Mesenchymal stem cell (in vitro differentiated cells and primary cell): ENCODE measurements around the gene NCOA1.

ENCODE experiments used
- DNase-seq: peaks from one replicate; pipeline ENCODE4 v3.0.0-alpha.2; 2013
- H2AFZ ChIP-seq: one replicate; pipeline ENCODE4 v1.6.1; 2013; ENCODE audit warnings: low read depth, mild to moderate bottlenecking, control low read depth, inconsistent platforms, low read length, moderate library complexity
- H2AK5ac ChIP-seq: 2 replicates; pipeline ENCODE4 v1.6.1; 2013; ENCODE audit warnings: low read length, moderate library complexity, mild to moderate bottlenecking, inconsistent platforms; ENCODE audit not compliant: severe bottlenecking
- H2BK120ac ChIP-seq: one replicate; pipeline ENCODE4 v1.6.1; 2013; ENCODE audit warnings: low read depth, mild to moderate bottlenecking, inconsistent platforms, low read length, moderate library complexity
- H2BK12ac ChIP-seq, 2 experiments: one replicate each; pipeline ENCODE4 v1.6.1; 2013; ENCODE audit warnings: inconsistent platforms in 2 of 2, low read length in 2 of 2, mild to moderate bottlenecking in 2 of 2, moderate library complexity in 2 of 2, control low read depth in 1 of 2
- H2BK15ac ChIP-seq: one replicate; pipeline ENCODE4 v1.6.1; 2013; ENCODE audit warnings: mild to moderate bottlenecking, low read depth, inconsistent platforms; ENCODE audit not compliant: poor library complexity, severe bottlenecking
- H2BK5ac ChIP-seq: 2 replicates; pipeline ENCODE4 v1.6.1; 2013; ENCODE audit warnings: low read depth, mild to moderate bottlenecking, low read length, control low read depth, inconsistent platforms; ENCODE audit not compliant: poor library complexity, severe bottlenecking
- H3K14ac ChIP-seq, 2 experiments: one replicate each; pipeline ENCODE4 v1.6.1; 2013; ENCODE audit warnings: inconsistent platforms in 2 of 2, low read length in 2 of 2, control low read depth in 1 of 2, mild to moderate bottlenecking in 1 of 2, moderate library complexity in 1 of 2
- H3K18ac ChIP-seq, 2 experiments: one replicate each; pipeline ENCODE4 v1.6.1; 2013; ENCODE audit warnings: inconsistent platforms in 2 of 2, low read length in 2 of 2, control low read depth in 1 of 2, low read depth in 1 of 2, mild to moderate bottlenecking in 1 of 2
- H3K23ac ChIP-seq, 2 experiments: one replicate each; pipeline ENCODE4 v1.6.1; 2013; ENCODE audit warnings: inconsistent platforms in 2 of 2, low read length in 2 of 2, mild to moderate bottlenecking in 2 of 2, moderate library complexity in 2 of 2, control low read depth in 1 of 2
- H3K27ac ChIP-seq: 2 replicates; pipeline ENCODE4 v1.5.1; 2013; ENCODE audit warnings: mild to moderate bottlenecking, moderate library complexity, low read length, control low read depth, inconsistent platforms; ENCODE audit not compliant: poor library complexity, severe bottlenecking
- H3K27me3 ChIP-seq, 2 experiments: 2 replicates each; pipeline versions ENCODE4 v1.6.1 to v1.7.0; 2013; ENCODE audit warnings: low read length in 2 of 2, mild to moderate bottlenecking in 2 of 2, moderate library complexity in 2 of 2, control low read depth in 1 of 2, inconsistent platforms in 1 of 2; ENCODE audit not compliant: control insufficient read depth in 1 of 2, insufficient read depth in 1 of 2
- H3K36me3 ChIP-seq, 2 experiments: 2 replicates each; pipeline versions ENCODE4 v1.6.1 to v1.7.0; 2013; ENCODE audit warnings: low read length in 2 of 2, control low read depth in 1 of 2, inconsistent platforms in 1 of 2, low read depth in 1 of 2, mild to moderate bottlenecking in 1 of 2; ENCODE audit not compliant: insufficient read depth in 2 of 2, control insufficient read depth in 1 of 2
- H3K4ac ChIP-seq, 2 experiments: one replicate each; pipeline ENCODE4 v1.6.1; 2013; ENCODE audit warnings: inconsistent platforms in 2 of 2, low read length in 2 of 2, mild to moderate bottlenecking in 2 of 2, moderate library complexity in 2 of 2, control low read depth in 1 of 2, low read depth in 1 of 2
- H3K4me1 ChIP-seq: 2 replicates; pipeline ENCODE4 v1.6.1; 2013; ENCODE audit warnings: low read depth, low read length, control low read depth; ENCODE audit not compliant: control insufficient read depth, insufficient read depth
- H3K4me2 ChIP-seq: 2 replicates; pipeline ENCODE4 v1.6.1; 2013; ENCODE audit warnings: low read length, mild to moderate bottlenecking, inconsistent platforms; ENCODE audit not compliant: poor library complexity, severe bottlenecking
- H3K4me3 ChIP-seq, 2 experiments: 2 replicates each; pipeline versions ENCODE4 v1.5.1 to v1.7.0; 2013; ENCODE audit warnings: low read length in 2 of 2, mild to moderate bottlenecking in 2 of 2, control low read depth in 1 of 2, low read depth in 1 of 2; ENCODE audit not compliant: insufficient read depth in 1 of 2
- H3K79me1 ChIP-seq: replicated peaks from 2 replicates; pipeline ENCODE4 v1.6.1; 2013; ENCODE audit warnings: mild to moderate bottlenecking, control low read depth, low read length, inconsistent platforms; ENCODE audit not compliant: poor library complexity, severe bottlenecking
- H3K9ac ChIP-seq: 2 replicates; pipeline ENCODE4 v1.7.0; 2013; ENCODE audit warnings: mild to moderate bottlenecking, low read length, moderate library complexity
- H3K9me3 ChIP-seq: 2 replicates; pipeline ENCODE4 v1.7.0; 2013; ENCODE audit warnings: mild to moderate bottlenecking, low read length; ENCODE audit not compliant: control insufficient read depth
- H4K8ac ChIP-seq: one replicate; pipeline ENCODE4 v1.6.1; 2013; ENCODE audit warnings: inconsistent platforms, mild to moderate bottlenecking, low read length, moderate library complexity
- H4K91ac ChIP-seq: one replicate; pipeline ENCODE4 v1.6.1; 2013; ENCODE audit warnings: mild to moderate bottlenecking, low read length, inconsistent platforms
- WGBS: methylation state at CpG from one replicate; pipeline ENCODE4 v1.1.7; 2013; ENCODE audit warnings: mixed read lengths; 5-methylcytosine and 5-hydroxymethylcytosine counted together

The NCOA1 gene

DNA sequence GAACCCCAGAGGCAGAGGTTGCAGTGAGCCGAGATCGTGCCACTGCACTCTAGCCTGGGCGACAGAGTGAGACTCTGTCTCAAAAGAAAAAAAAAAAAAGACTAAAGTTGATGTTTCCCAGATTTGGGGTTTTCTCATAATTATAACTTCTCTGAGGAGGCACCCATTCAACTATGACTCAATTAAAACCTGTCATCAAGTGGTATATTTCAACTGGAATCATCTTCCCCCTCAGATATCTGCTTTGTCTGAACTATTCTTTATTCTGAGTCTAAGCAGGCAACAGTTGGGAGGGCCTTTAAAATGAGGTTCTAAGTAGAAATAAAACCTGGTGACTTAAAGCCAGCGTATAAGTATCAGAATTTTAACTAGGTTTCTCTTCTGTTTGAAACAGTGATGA lies 213.6 kb downstream of the NCOA1 start:
- Histone ChIP-seq H3K4ac (no peak overlapping the region), H2BK12ac (no peak overlapping the region), H3K23ac (no peak overlapping the region), H3K79me1 (no peaks in the 10 kb centered on the region), H3K9ac (no peak overlapping the region), H3K27ac (no peak overlapping the region), H3K4me2 (no peak overlapping the region), H4K91ac (no peak overlapping the region), H2BK15ac (no peak overlapping the region), H2AFZ (no peak overlapping the region), H2BK5ac (no peak overlapping the region), H3K14ac (no peak overlapping the region), H3K27me3 (no peaks in the 10 kb centered on the region), H3K9me3 (no peaks in the 10 kb centered on the region), H3K18ac (no peak overlapping the region), H3K36me3 (peaks cover 3 to 25% of the 10 kb centered on the region in 2 experiments), H2BK120ac (no peak overlapping the region), H2AK5ac (no peak overlapping the region), H3K4me3 (no peak overlapping the region), H3K4me1 (no peaks in the 10 kb centered on the region), H4K8ac (no peak overlapping the region)
- no peak for DNase-seq
- WGBS = 84% methylated on average over 3 of the region's 4 CpGs

DNA sequence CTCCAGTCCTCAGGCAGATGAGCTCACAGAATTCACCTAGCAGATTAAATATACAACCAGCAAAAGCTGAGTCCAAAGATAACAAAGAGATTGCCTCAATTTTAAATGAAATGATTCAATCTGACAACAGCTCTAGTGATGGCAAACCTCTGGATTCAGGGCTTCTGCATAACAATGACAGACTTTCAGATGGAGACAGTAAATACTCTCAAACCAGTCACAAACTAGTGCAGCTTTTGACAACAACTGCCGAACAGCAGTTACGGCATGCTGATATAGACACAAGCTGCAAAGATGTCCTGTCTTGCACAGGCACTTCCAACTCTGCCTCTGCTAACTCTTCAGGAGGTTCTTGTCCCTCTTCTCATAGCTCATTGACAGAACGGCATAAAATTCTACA lies 216.1 kb downstream of the NCOA1 start:
- 100% methylated on average over 3 of the region's 3 CpGs for WGBS
- no peaks in the 10 kb centered on the region for H3K9me3 ChIP-seq

DNA sequence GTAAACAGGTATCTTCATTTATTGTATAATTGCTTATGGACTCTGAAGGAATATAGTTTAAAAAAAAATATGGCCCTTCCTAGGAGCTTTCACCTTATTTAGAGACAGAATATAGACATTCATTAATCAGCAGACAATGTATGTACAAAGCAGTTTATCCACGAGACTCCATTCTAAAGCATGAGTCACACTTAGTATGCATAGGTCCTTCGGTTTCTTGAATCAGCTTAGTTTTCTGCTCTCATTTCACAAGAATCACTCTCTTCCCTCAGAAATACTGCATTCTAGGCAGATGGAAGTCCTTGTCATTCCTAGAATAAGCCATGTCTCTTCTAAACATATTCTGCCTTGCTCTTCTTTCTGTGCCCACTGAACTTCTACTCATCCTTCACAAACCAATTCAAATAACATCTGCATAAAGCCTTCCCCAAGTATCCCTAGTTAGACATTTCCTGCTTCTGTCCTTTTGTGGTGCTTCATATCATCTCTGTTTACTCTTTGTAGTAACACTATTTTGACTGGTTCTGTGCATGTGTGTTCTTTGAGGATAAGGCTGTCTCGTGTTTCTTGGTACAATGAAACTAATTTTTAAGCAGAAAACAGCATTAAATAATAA lies 217.6 kb downstream of the NCOA1 start:
- H2BK120ac ChIP-seq = no peak overlapping the region
- no peak overlapping the region for H2BK15ac ChIP-seq
- no peak overlapping the region for H3K14ac ChIP-seq
- H3K18ac ChIP-seq = no peak overlapping the region
- no peaks in the 10 kb centered on the region for H3K4me1 ChIP-seq
- H2BK5ac ChIP-seq = no peak overlapping the region
- DNase-seq = peak; percentile 86
- H4K8ac ChIP-seq = no peak overlapping the region
- WGBS = under 1% methylated on average over 2 of the region's 3 CpGs
- H2BK12ac ChIP-seq = no peak overlapping the region
- no peak overlapping the region for H3K4ac ChIP-seq
- no peak overlapping the region for H3K4me2 ChIP-seq
- H3K27ac ChIP-seq = no peak overlapping the region
- no peak overlapping the region for H2AFZ ChIP-seq
- H3K9ac ChIP-seq = no peak overlapping the region
- H3K9me3 ChIP-seq = no peaks in the 10 kb centered on the region
- H3K27me3 ChIP-seq = no peaks in the 10 kb centered on the region
- peaks cover 6 to 42% of the 10 kb centered on the region in 2 experiments for H3K36me3 ChIP-seq
- no peaks in the 10 kb centered on the region for H3K79me1 ChIP-seq
- H3K4me3 ChIP-seq = no peak overlapping the region
- no peak overlapping the region for H2AK5ac ChIP-seq
- no peak overlapping the region for H3K23ac ChIP-seq
- H4K91ac ChIP-seq = no peak overlapping the region

More for the DNA sequence above, 216.1 kb downstream of the NCOA1 start:
- no peak overlapping the region for H3K18ac ChIP-seq
- H2BK5ac ChIP-seq = no peak overlapping the region
- H3K4ac ChIP-seq = no peak overlapping the region
- no peak overlapping the region for H3K23ac ChIP-seq
- H3K27ac ChIP-seq = no peak overlapping the region
- H2BK15ac ChIP-seq = no peak overlapping the region
- no peak for DNase-seq
- no peak overlapping the region for H3K4me2 ChIP-seq
- H4K8ac ChIP-seq = no peak overlapping the region
- no peaks in the 10 kb centered on the region for H3K4me1 ChIP-seq
- H3K4me3 ChIP-seq = no peak overlapping the region
- H3K36me3 ChIP-seq = peaks cover 6 to 38% of the 10 kb centered on the region in 2 experiments
- no peak overlapping the region for H2BK120ac ChIP-seq
- H4K91ac ChIP-seq = no peak overlapping the region
- no peak overlapping the region for H3K9ac ChIP-seq
- no peak overlapping the region for H2AFZ ChIP-seq
- no peak overlapping the region for H2AK5ac ChIP-seq
- no peak overlapping the region for H2BK12ac ChIP-seq
- no peaks in the 10 kb centered on the region for H3K79me1 ChIP-seq
- no peaks in the 10 kb centered on the region for H3K27me3 ChIP-seq
- H3K14ac ChIP-seq = no peak overlapping the region

DNA sequence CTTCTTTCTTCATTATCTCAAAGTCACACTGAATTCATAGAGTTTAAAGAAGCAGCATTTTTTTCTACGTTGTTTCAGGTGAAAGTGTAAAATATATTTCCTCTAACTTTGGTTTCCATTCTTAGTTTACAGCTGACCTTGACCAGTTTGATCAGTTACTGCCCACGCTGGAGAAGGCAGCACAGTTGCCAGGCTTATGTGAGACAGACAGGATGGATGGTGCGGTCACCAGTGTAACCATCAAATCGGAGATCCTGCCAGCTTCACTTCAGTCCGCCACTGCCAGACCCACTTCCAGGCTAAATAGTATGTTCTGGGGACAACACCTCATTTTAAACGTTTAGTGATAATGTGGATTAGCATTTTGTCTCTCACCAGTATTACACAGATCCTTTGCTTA lies 219.8 kb downstream of the NCOA1 start:
- no peak overlapping the region for H3K18ac ChIP-seq
- no peak overlapping the region for H4K8ac ChIP-seq
- peaks cover 6 to 47% of the 10 kb centered on the region in 2 experiments for H3K36me3 ChIP-seq
- DNase-seq = no peak
- H3K9me3 ChIP-seq = no peaks in the 10 kb centered on the region
- H3K27ac ChIP-seq = no peak overlapping the region
- H2AK5ac ChIP-seq = no peak overlapping the region
- no peak overlapping the region for H2BK5ac ChIP-seq
- no peak overlapping the region for H3K4ac ChIP-seq
- H3K14ac ChIP-seq = no peak overlapping the region
- H3K23ac ChIP-seq = no peak overlapping the region
- no peak overlapping the region for H3K4me3 ChIP-seq
- no peaks in the 10 kb centered on the region for H3K4me1 ChIP-seq
- 100% methylated on average over 3 of the region's 6 CpGs for WGBS
- H3K27me3 ChIP-seq = no peaks in the 10 kb centered on the region
- H4K91ac ChIP-seq = no peak overlapping the region
- no peak overlapping the region for H2BK12ac ChIP-seq
- H2BK120ac ChIP-seq = no peak overlapping the region
- H2BK15ac ChIP-seq = no peak overlapping the region
- H3K9ac ChIP-seq = no peak overlapping the region
- H2AFZ ChIP-seq = no peak overlapping the region
- no peaks in the 10 kb centered on the region for H3K79me1 ChIP-seq
- H3K4me2 ChIP-seq = no peak overlapping the region
